Activated CD4-positive, alpha-beta T cell treated with anti-CD3 and anti-CD28 coated beads for 24 hours (primary cell): ENCODE measurements around the gene PDCD1.
A peak's percentile ranks its signal among the peaks of the same experiment; 100 is the strongest.

Source experiments
- DNase-seq, 2 donors: peaks; one replicate each; pipeline ENCODE4 v3.0.0-alpha.2; 2020; ENCODE audit warnings: low read depth in 2 of 2

PDCD1 gene

GRCh38 chr2:241852116-241852980, 6.3 kb downstream of the PDCD1 start:
- DNase-seq: no peak

- DNase-seq: no peak
Measured at GRCh38 chr2:241851325-241852115, 7.2 kb downstream of the PDCD1 start.

- DNase-seq: no peak
Measured at GRCh38 chr2:241850544-241851324, 8.0 kb downstream of the PDCD1 start.

- DNase-seq: no peak
Measured at GRCh38 chr2:241849616-241850543, 8.8 kb downstream of the PDCD1 start.

- DNase-seq: no peak
Measured at GRCh38 chr2:241848761-241849615, 9.7 kb downstream of the PDCD1 start.

GRCh38 chr2:241846406-241846805, 12.3 kb downstream of the PDCD1 start:
- no peak for DNase-seq

GRCh38 chr2:241844831-241845578, 13.7 kb downstream of the PDCD1 start:
- no peak for DNase-seq

GRCh38 chr2:241844066-241844728, 14.5 kb downstream of the PDCD1 start:
- peak; percentile 71 to 88 for DNase-seq

- DNase-seq: no peak
Measured at GRCh38 chr2:241843321-241844065, 15.2 kb downstream of the PDCD1 start.

- DNase-seq: no peak
Measured at GRCh38 chr2:241842620-241843211, 16.0 kb downstream of the PDCD1 start.

- no peak for DNase-seq
Measured at GRCh38 chr2:241842067-241842415, 16.7 kb downstream of the PDCD1 start.

GRCh38 chr2:241841181-241842066, 17.3 kb downstream of the PDCD1 start:
- no peak for DNase-seq

GRCh38 chr2:241837197-241837965, 21.3 kb downstream of the PDCD1 start:
- no peak for DNase-seq

- DNase-seq: no peak
Measured at GRCh38 chr2:241836292-241836691, 22.4 kb downstream of the PDCD1 start.

- no peak for DNase-seq
Measured at GRCh38 chr2:241835611-241836010, 23.1 kb downstream of the PDCD1 start.
